HG02763 (cell line): ENCODE data around the gene PAK4.

ENCODE experiments used
- ATAC-seq: cut with Tn5 transposase; IDR thresholded peaks from one replicate; pipeline ENCODE4 v1.9.1; 2021; ENCODE audit warnings: mild to moderate bottlenecking, moderate library complexity; ENCODE audit not compliant: unreplicated experiment

The PAK4 gene

GRCh38 chr19:39177736-39178135 lies 52.1 kb downstream of the PAK4 start:
- ATAC-seq = no peak

GRCh38 chr19:39178296-39179006 lies 52.9 kb downstream of the PAK4 start:
- no peak for ATAC-seq

GRCh38 chr19:39179754-39180153 lies 54.2 kb downstream of the PAK4 start:
- ATAC-seq = no peak

GRCh38 chr19:39180749-39181148 lies 55.2 kb downstream of the PAK4 start:
- no peak for ATAC-seq

- no peak for ATAC-seq
These were observed 56.1 kb downstream of the PAK4 start for GRCh38 chr19:39181500-39182173.

GRCh38 chr19:39182174-39182505 lies 56.6 kb downstream of the PAK4 start:
- no peak for ATAC-seq

- no peak for ATAC-seq
These were observed 57.5 kb downstream of the PAK4 start for GRCh38 chr19:39183104-39183503.

- no peak for ATAC-seq
These were observed 60.8 kb downstream of the PAK4 start for GRCh38 chr19:39186391-39186790.

GRCh38 chr19:39187552-39187943 lies 62.0 kb downstream of the PAK4 start:
- no peak for ATAC-seq

GRCh38 chr19:39188960-39189359 lies 63.4 kb downstream of the PAK4 start:
- no peak for ATAC-seq

- ATAC-seq = no peak
These were observed 65.2 kb downstream of the PAK4 start for GRCh38 chr19:39190768-39191167.

- ATAC-seq = no peak
These were observed 67.3 kb downstream of the PAK4 start for GRCh38 chr19:39192846-39193245.

GRCh38 chr19:39193803-39194202 lies 68.2 kb downstream of the PAK4 start:
- no peak for ATAC-seq

- ATAC-seq = no peak
These were observed 69.4 kb downstream of the PAK4 start for GRCh38 chr19:39194832-39195542.

GRCh38 chr19:39195755-39196154 lies 70.2 kb downstream of the PAK4 start:
- ATAC-seq = no peak

GRCh38 chr19:39196320-39196719 lies 70.7 kb downstream of the PAK4 start:
- ATAC-seq = no peak

- no peak for ATAC-seq
These were observed 71.4 kb downstream of the PAK4 start, which contains the start of gene NCCRP1 for GRCh38 chr19:39196860-39197562. Gene NCCRP1 (plus strand): TSS chr19:39196964. CDS start chr19:39196983, 19 bp downstream.

GRCh38 chr19:39197808-39198207 lies 72.2 kb downstream of the PAK4 start:
- no peak for ATAC-seq

- no peak for ATAC-seq
These were observed 73.4 kb downstream of the PAK4 start for GRCh38 chr19:39199025-39199424.

- ATAC-seq = no peak
These were observed 74.6 kb downstream of the PAK4 start for GRCh38 chr19:39200066-39200802.

- ATAC-seq = no peak
These were observed 75.2 kb downstream of the PAK4 start for GRCh38 chr19:39200803-39201115.
